ENCODE data around the gene AVPR2. TPM values are rescaled to one million over a fixed set of nuclear protein-coding genes. Genes with fewer than 3 reads are reported as not detected.

The AVPR2 gene
- polyA plus RNA-seq, 1 donor from 2014 or later, result not detected

- no peak overlapping the region for H3K9ac ChIP-seq (ENCODE audit: low read length)
- no peak overlapping the region for H3K4me3 ChIP-seq (ENCODE audit: low read length)
- TF ChIP-seq RAD21 (conservative IDR thresholded peaks at IDR 0.05) (no peak), MXI1 (conservative IDR thresholded peaks at IDR 0.05; ENCODE audit: poor library complexity, severe bottlenecking) (no peak), CTCF (IDR thresholded peaks at IDR 0.05; ENCODE audit: poor library complexity, severe bottlenecking) (no peak), SMC3 (conservative IDR thresholded peaks at IDR 0.05; ENCODE audit: poor library complexity) (no peak), REST (IDR thresholded peaks at IDR 0.05; ENCODE audit: borderline replicate concordance) (no peak), EZH2 (IDR thresholded peaks at IDR 0.05; ENCODE audit: borderline replicate concordance, insufficient read depth, low read length, poor library complexity, severe bottlenecking) (no peak), TAF1 (IDR thresholded peaks at IDR 0.05; ENCODE audit: low read depth) (no peak), POLR2AphosphoS5 (IDR thresholded peaks at IDR 0.05) (no peak), EP300 (conservative IDR thresholded peaks at IDR 0.05; ENCODE audit: poor library complexity, severe bottlenecking) (no peak)
- no peaks in the 10 kb centered on the region for H3K27me3 ChIP-seq (ENCODE audit: insufficient read depth, low read depth, low read length)
- no peaks in the 10 kb centered on the region for H3F3A ChIP-seq (ENCODE audit: insufficient read depth, low read length, poor library complexity, severe bottlenecking)
- no peak overlapping the region for H2AFZ ChIP-seq (ENCODE audit: low read depth, low read length)
- H3K79me2 ChIP-seq (replicated peaks; ENCODE audit: insufficient read depth, low read length), result peaks cover 7% of the 10 kb centered on the region
- no peaks in the 10 kb centered on the region for H4K20me1 ChIP-seq (ENCODE audit: insufficient read depth)
- H3K36me3 ChIP-seq (ENCODE audit: insufficient read depth, low read length), result no peaks in the 10 kb centered on the region
- no peaks in the 10 kb centered on the region for H3K9me2 ChIP-seq (ENCODE audit: insufficient read depth, low read length)
- no peak overlapping the region for H3K27ac ChIP-seq (ENCODE audit: low read length)
- no peak overlapping the region for H3K4me2 ChIP-seq (ENCODE audit: low read length)
- no peaks in the 10 kb centered on the region for H3K9me3 ChIP-seq (ENCODE audit: low read length)
These were observed 35.6 kb upstream of the AVPR2 start for GRCh38 chrX:153868576-153869472.

GRCh38 chrX:153869473-153870287 lies 34.8 kb upstream of the AVPR2 start:
- Histone ChIP-seq H3K9me2 (ENCODE audit: insufficient read depth, low read length) (no peaks in the 10 kb centered on the region), H3K4me3 (ENCODE audit: low read length) (no peak overlapping the region), H4K20me1 (ENCODE audit: insufficient read depth) (no peaks in the 10 kb centered on the region), H3K27me3 (ENCODE audit: insufficient read depth, low read depth, low read length) (no peaks in the 10 kb centered on the region), H3K4me2 (ENCODE audit: low read length) (no peak overlapping the region), H3K36me3 (ENCODE audit: insufficient read depth, low read length) (no peaks in the 10 kb centered on the region), H3K9me3 (ENCODE audit: low read length) (no peaks in the 10 kb centered on the region), H3F3A (ENCODE audit: insufficient read depth, low read length, poor library complexity, severe bottlenecking) (no peaks in the 10 kb centered on the region), H3K79me2 (replicated peaks; ENCODE audit: insufficient read depth, low read length) (peaks cover 16% of the 10 kb centered on the region), H3K9ac (ENCODE audit: low read length) (no peak overlapping the region), H3K27ac (ENCODE audit: low read length) (no peak overlapping the region), H2AFZ (ENCODE audit: low read depth, low read length) (no peak overlapping the region)
- TF ChIP-seq TAF1 (IDR thresholded peaks at IDR 0.05; ENCODE audit: low read depth) (no peak), POLR2AphosphoS5 (IDR thresholded peaks at IDR 0.05) (no peak), MXI1 (conservative IDR thresholded peaks at IDR 0.05; ENCODE audit: poor library complexity, severe bottlenecking) (no peak), REST (IDR thresholded peaks at IDR 0.05; ENCODE audit: borderline replicate concordance) (no peak), EZH2 (IDR thresholded peaks at IDR 0.05; ENCODE audit: borderline replicate concordance, insufficient read depth, low read length, poor library complexity, severe bottlenecking) (no peak), CTCF (IDR thresholded peaks at IDR 0.05; ENCODE audit: poor library complexity, severe bottlenecking) (no peak), RAD21 (conservative IDR thresholded peaks at IDR 0.05) (no peak), SMC3 (conservative IDR thresholded peaks at IDR 0.05; ENCODE audit: poor library complexity) (no peak), EP300 (conservative IDR thresholded peaks at IDR 0.05; ENCODE audit: poor library complexity, severe bottlenecking) (no peak)

Measured in neural cell (in vitro differentiated cells).